ENCODE results near the gene COL11A2.

The COL11A2 gene

DNA sequence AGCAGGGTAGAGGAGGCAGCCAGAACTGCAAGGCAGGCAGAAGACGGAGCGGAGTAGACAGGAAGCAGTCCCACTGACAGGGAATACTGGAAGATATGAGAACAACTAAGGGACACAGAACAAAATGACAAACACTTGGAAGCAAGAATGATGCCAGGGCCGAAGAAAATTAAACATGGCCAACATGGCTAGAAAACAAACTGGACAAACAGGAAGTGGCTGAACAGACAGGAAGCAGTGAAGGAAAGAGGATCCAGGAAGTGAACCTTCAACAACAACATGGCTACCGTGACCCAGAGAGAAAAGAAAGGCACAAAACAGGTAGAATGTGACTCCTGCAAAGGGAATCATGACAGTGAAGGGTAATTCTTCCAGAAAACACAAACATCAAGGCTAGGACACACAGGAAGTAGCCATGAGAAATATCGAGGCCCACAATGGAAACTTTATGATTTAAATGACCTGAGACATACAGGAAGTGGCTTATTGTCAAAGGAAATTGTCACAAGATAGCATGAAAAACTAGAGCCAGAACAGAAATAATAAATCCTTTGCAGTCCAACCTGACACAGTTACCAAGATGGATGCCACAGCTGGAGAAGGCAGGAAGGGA is 9.1 kb downstream of the COL11A2 start:
- no peak for DNase-seq (ENCODE audit: low read depth, low spot score)
- TF ChIP-seq POLR2AphosphoS5 (IDR thresholded peaks at IDR 0.05; ENCODE audit: borderline replicate concordance, low read depth, low read length): no peak
- TF ChIP-seq FOXP2 (optimal IDR thresholded peaks at IDR 0.05; ENCODE audit: control extremely low read depth, extremely low read length, insufficient read depth): no peak
- no peak for TF ChIP-seq EZH2 (IDR thresholded peaks at IDR 0.05)
- Histone ChIP-seq H3K36me3 (ENCODE audit: insufficient read depth, low read length) (no peaks in the 10 kb centered on the region), H3K27ac (no peak overlapping the region), H3K4me3 (no peak overlapping the region), H3K9ac (ENCODE audit: insufficient read length) (no peak overlapping the region), H3K9me3 (ENCODE audit: low read depth, low read length) (no peaks in the 10 kb centered on the region)

DNA sequence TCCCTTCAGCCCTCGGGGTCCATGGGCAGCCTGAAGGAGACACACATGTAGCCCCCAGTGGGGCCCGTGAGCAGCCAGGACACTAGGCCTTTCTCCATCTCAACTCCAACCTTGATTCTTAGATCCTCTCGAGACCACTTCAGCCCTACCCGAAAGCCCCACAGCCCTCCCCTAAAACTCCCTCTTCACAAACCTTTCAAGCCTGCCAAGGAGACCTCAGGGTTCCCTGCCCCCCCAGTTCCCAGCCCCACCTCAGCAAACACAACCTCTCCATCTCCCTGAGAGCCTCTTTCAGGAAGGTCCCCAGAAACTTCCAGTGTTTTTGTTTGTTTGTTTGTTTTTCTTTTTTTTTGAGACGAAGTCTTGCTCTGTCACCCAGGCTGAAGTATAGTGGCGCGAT is 11.1 kb downstream of the COL11A2 start:
- no peak overlapping the region for H3K9ac ChIP-seq (ENCODE audit: insufficient read length)
- H3K4me3 ChIP-seq: no peak overlapping the region
- no peak for TF ChIP-seq POLR2AphosphoS5 (IDR thresholded peaks at IDR 0.05; ENCODE audit: borderline replicate concordance, low read depth, low read length)
- TF ChIP-seq EZH2 (IDR thresholded peaks at IDR 0.05): no peak
- no peak for TF ChIP-seq FOXP2 (optimal IDR thresholded peaks at IDR 0.05; ENCODE audit: control extremely low read depth, extremely low read length, insufficient read depth)
- H3K27ac ChIP-seq: no peak overlapping the region
- H3K36me3 ChIP-seq (ENCODE audit: insufficient read depth, low read length): no peaks in the 10 kb centered on the region
- no peak for DNase-seq (ENCODE audit: low read depth, low spot score)
- no peaks in the 10 kb centered on the region for H3K9me3 ChIP-seq (ENCODE audit: low read depth, low read length)

DNA sequence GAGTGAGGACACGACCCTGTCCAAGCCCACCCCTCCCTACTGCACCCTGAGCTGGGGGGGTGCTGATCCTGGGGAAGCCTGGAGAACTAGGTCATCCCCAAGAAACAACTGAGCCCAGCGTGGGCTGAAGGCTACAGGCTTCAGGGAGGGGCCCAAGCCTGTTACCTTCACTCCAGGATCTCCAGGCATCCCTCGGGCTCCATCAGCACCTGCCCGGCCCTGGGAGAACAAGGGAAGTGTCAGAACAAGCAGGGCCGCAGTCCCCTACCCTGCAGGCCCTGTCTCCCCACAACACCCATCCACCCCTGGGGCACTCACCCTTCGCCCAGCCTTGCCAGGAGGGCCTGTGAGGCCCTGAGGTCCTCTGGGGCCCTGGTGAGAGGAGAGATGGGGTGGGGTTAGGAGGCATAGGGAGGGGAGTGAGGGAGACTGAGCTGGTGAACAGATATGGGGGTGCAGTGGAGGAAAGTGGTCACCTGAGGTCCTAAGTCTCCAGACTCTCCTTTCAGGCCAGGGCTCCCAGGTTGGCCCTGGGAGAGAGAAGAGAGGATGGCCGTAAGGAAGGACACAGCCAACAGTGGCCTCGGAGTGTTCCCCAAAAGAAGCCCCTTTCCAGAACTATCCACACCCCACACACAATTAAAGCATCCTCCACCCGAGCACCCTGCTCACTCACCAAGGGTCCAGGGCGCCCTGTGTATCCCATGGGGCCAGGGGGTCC is 13.4 kb downstream of the COL11A2 start:
- no peak overlapping the region for H3K9ac ChIP-seq (ENCODE audit: insufficient read length)
- H3K4me3 ChIP-seq: no peak overlapping the region
- no peak for DNase-seq (ENCODE audit: low read depth, low spot score)
- no peaks in the 10 kb centered on the region for H3K36me3 ChIP-seq (ENCODE audit: insufficient read depth, low read length)
- H3K9me3 ChIP-seq (ENCODE audit: low read depth, low read length): no peaks in the 10 kb centered on the region
- TF ChIP-seq EZH2 (IDR thresholded peaks at IDR 0.05): no peak
- TF ChIP-seq POLR2AphosphoS5 (IDR thresholded peaks at IDR 0.05; ENCODE audit: borderline replicate concordance, low read depth, low read length): no peak
- TF ChIP-seq FOXP2 (optimal IDR thresholded peaks at IDR 0.05; ENCODE audit: control extremely low read depth, extremely low read length, insufficient read depth): no peak
- H3K27ac ChIP-seq: no peak overlapping the region

GRCh38 chr6:33177552-33178446 is 14.5 kb downstream of the COL11A2 start:
- no peak for DNase-seq (ENCODE audit: low read depth, low spot score)
- TF ChIP-seq FOXP2 (optimal IDR thresholded peaks at IDR 0.05; ENCODE audit: control extremely low read depth, extremely low read length, insufficient read depth): no peak
- TF ChIP-seq EZH2 (IDR thresholded peaks at IDR 0.05): no peak
- TF ChIP-seq POLR2AphosphoS5 (IDR thresholded peaks at IDR 0.05; ENCODE audit: borderline replicate concordance, low read depth, low read length): no peak
- Histone ChIP-seq H3K4me3 (no peak overlapping the region), H3K36me3 (ENCODE audit: insufficient read depth, low read length) (no peaks in the 10 kb centered on the region), H3K27ac (no peak overlapping the region), H3K9ac (ENCODE audit: insufficient read length) (no peak overlapping the region), H3K9me3 (ENCODE audit: low read depth, low read length) (no peaks in the 10 kb centered on the region)

DNA sequence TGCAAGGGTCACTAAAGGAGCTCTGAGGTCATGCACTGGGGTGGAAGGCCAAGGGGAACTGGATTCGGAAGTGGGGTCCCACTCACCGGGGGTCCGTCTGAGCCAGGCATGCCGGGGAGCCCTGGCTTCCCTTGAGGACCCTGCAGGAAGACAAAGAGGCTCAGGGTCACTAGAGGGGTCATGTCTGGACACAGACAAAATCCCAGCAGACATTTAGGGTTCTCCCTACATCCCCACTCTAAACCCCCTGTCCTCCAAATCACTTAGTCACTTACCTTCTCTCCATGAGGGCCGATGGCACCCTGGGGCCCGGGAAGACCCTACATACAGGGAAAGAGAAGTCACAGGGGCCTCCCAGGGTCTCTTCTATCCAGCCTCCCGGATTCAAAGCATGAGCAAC is 15.4 kb downstream of the COL11A2 start:
- Histone ChIP-seq H3K4me3 (no peak overlapping the region), H3K27ac (no peak overlapping the region), H3K9me3 (ENCODE audit: low read depth, low read length) (no peaks in the 10 kb centered on the region), H3K9ac (ENCODE audit: insufficient read length) (no peak overlapping the region), H3K36me3 (ENCODE audit: insufficient read depth, low read length) (no peaks in the 10 kb centered on the region)
- no peak for TF ChIP-seq FOXP2 (optimal IDR thresholded peaks at IDR 0.05; ENCODE audit: control extremely low read depth, extremely low read length, insufficient read depth)
- no peak for TF ChIP-seq POLR2AphosphoS5 (IDR thresholded peaks at IDR 0.05; ENCODE audit: borderline replicate concordance, low read depth, low read length)
- no peak for TF ChIP-seq EZH2 (IDR thresholded peaks at IDR 0.05)
- DNase-seq (ENCODE audit: low read depth, low spot score): no peak

GRCh38 chr6:33175436-33176069 is 16.7 kb downstream of the COL11A2 start:
- TF ChIP-seq EZH2 (IDR thresholded peaks at IDR 0.05) (no peak), POLR2AphosphoS5 (IDR thresholded peaks at IDR 0.05; ENCODE audit: borderline replicate concordance, low read depth, low read length) (no peak), FOXP2 (optimal IDR thresholded peaks at IDR 0.05; ENCODE audit: control extremely low read depth, extremely low read length, insufficient read depth) (no peak)
- no peak overlapping the region for H3K4me3 ChIP-seq
- no peak overlapping the region for H3K27ac ChIP-seq
- no peaks in the 10 kb centered on the region for H3K36me3 ChIP-seq (ENCODE audit: insufficient read depth, low read length)
- no peak for DNase-seq (ENCODE audit: low read depth, low spot score)
- no peaks in the 10 kb centered on the region for H3K9me3 ChIP-seq (ENCODE audit: low read depth, low read length)
- H3K9ac ChIP-seq (ENCODE audit: insufficient read length): no peak overlapping the region

- no peak overlapping the region for H3K4me3 ChIP-seq
- no peaks in the 10 kb centered on the region for H3K9me3 ChIP-seq (ENCODE audit: low read depth, low read length)
- no peak overlapping the region for H3K9ac ChIP-seq (ENCODE audit: insufficient read length)
- no peak overlapping the region for H3K27ac ChIP-seq
- TF ChIP-seq POLR2AphosphoS5 (IDR thresholded peaks at IDR 0.05; ENCODE audit: borderline replicate concordance, low read depth, low read length) (no peak), EZH2 (IDR thresholded peaks at IDR 0.05) (no peak), FOXP2 (optimal IDR thresholded peaks at IDR 0.05; ENCODE audit: control extremely low read depth, extremely low read length, insufficient read depth) (no peak)
- no peaks in the 10 kb centered on the region for H3K36me3 ChIP-seq (ENCODE audit: insufficient read depth, low read length)
- DNase-seq (ENCODE audit: low read depth, low spot score): no peak
These were observed 17.5 kb downstream of the COL11A2 start for GRCh38 chr6:33174784-33175183.

Data from SK-N-MC (cell line).